IMR-90 (cell line): ENCODE results near the gene ABR. TPM values are rescaled to one million over a fixed set of nuclear protein-coding genes. Genes with fewer than 3 reads are reported as not detected.

Source experiments
- ATAC-seq: fragments of 200-7000 bp; cut with Tn5 transposase; 2 replicates; pipeline ENCODE4 v1.9.1; 2020; ENCODE audit warnings: low read depth, mild to moderate bottlenecking, moderate library complexity
- BruUV-seq: library from RNA; stranded (reverse); fragments of 400-500 nt; replicated peaks from 2 replicates; lab custom pipeline; 2021; lab: Mats Ljungman, UMichigan
- CTCF ChIA-PET: fragments of 300-600 bp; formaldehyde crosslinking; extraction: SDS; loops from one replicate; lab custom pipeline; 2021; ENCODE audit warnings: antibody characterized with exemption; lab: Yijun Ruan, JAX
- POLR2A ChIA-PET: fragments of 300-600 bp; sonication (Branson Sonifier 250); formaldehyde crosslinking; loops from one replicate; lab custom pipeline; 2022; ENCODE audit warnings: antibody characterized with exemption; ENCODE audit not compliant: unreplicated experiment; lab: Charles Lee
- DNase-seq: peaks from one replicate; pipeline ENCODE4 v3.0.0; 2013
- H2AFZ ChIP-seq: replicated peaks from 2 replicates; pipeline ENCODE3; 2013; ENCODE audit warnings: low read length, mild to moderate bottlenecking; ENCODE audit not compliant: poor library complexity
- H2AK5ac ChIP-seq: 2 replicates; pipeline ENCODE4 v1.6.1; 2013; ENCODE audit warnings: low read depth, low read length, inconsistent platforms
- H2AK9ac ChIP-seq: replicated peaks from 2 replicates; pipeline ENCODE3; 2013; ENCODE audit warnings: mild to moderate bottlenecking, low read depth, low read length, moderate library complexity; ENCODE audit not compliant: poor library complexity
- H2BK120ac ChIP-seq: 2 replicates; pipeline ENCODE4 v1.6.1; 2013; ENCODE audit warnings: low read depth, low read length, inconsistent platforms
- H2BK15ac ChIP-seq: 3 replicates; pipeline ENCODE4 v1.6.1; 2013; ENCODE audit warnings: low read depth, low read length, inconsistent platforms
- H2BK20ac ChIP-seq: 2 replicates; pipeline ENCODE4 v1.6.1; 2013; ENCODE audit warnings: low read depth, mild to moderate bottlenecking, inconsistent platforms, low read length, moderate library complexity
- H2BK5ac ChIP-seq: 2 replicates; pipeline ENCODE4 v1.6.1; 2013; ENCODE audit warnings: mild to moderate bottlenecking, low read depth, low read length, inconsistent platforms; ENCODE audit not compliant: poor library complexity, severe bottlenecking
- H3K14ac ChIP-seq: replicated peaks from 2 replicates; pipeline ENCODE4 v1.6.1; 2013; ENCODE audit warnings: low read depth, low read length, inconsistent platforms
- H3K18ac ChIP-seq: 2 replicates; pipeline ENCODE4 v1.6.1; 2013; ENCODE audit warnings: low read depth, low read length, control low read depth
- H3K23ac ChIP-seq: 2 replicates; pipeline ENCODE4 v1.6.1; 2013; ENCODE audit warnings: low read depth, low read length, inconsistent platforms
- H3K27ac ChIP-seq: 2 replicates; pipeline ENCODE4 v1.5.1; 2013; ENCODE audit warnings: mild to moderate bottlenecking, control low read depth, low read length; ENCODE audit not compliant: insufficient read depth
- H3K27me3 ChIP-seq: 2 replicates; pipeline ENCODE4 v1.6.1; 2013; ENCODE audit warnings: low read length; ENCODE audit not compliant: control insufficient read depth, insufficient read depth
- H3K36me3 ChIP-seq: 2 replicates; pipeline ENCODE4 v1.6.1; 2013; ENCODE audit warnings: low read length, mixed read lengths; ENCODE audit not compliant: control insufficient read depth, insufficient read depth
- H3K4ac ChIP-seq: 2 replicates; pipeline ENCODE4 v1.6.1; 2013; ENCODE audit warnings: low read depth, low read length, inconsistent platforms
- H3K4me1 ChIP-seq: 2 replicates; pipeline ENCODE4 v1.6.1; 2013; ENCODE audit warnings: low read length, mixed read lengths; ENCODE audit not compliant: control insufficient read depth, insufficient read depth
- H3K4me2 ChIP-seq: 2 replicates; pipeline ENCODE4 v1.6.1; 2013; ENCODE audit warnings: low read depth, mild to moderate bottlenecking, control low read depth, low read length, moderate library complexity
- H3K4me3 ChIP-seq: 2 replicates; pipeline ENCODE4 v1.5.1; 2013; ENCODE audit warnings: low read depth, mild to moderate bottlenecking, control low read depth, low read length, moderate library complexity; ENCODE audit not compliant: insufficient read depth
- H3K56ac ChIP-seq: 2 replicates; pipeline ENCODE4 v1.6.1; 2013; ENCODE audit warnings: low read length, inconsistent platforms; ENCODE audit not compliant: insufficient read depth; ENCODE audit errors: extremely low read depth
- H3K79me1 ChIP-seq, 2 experiments: 2 replicates each; pipeline ENCODE4 v1.6.1; 2013; ENCODE audit warnings: low read length in 2 of 2, inconsistent platforms in 1 of 2, low read depth in 1 of 2
- H3K9ac ChIP-seq: 2 replicates; pipeline ENCODE4 v1.6.1; 2013; ENCODE audit warnings: low read depth, low read length, control low read depth
- H3K9me1 ChIP-seq: 2 replicates; pipeline ENCODE4 v1.6.1; 2013; ENCODE audit warnings: low read length, inconsistent platforms; ENCODE audit not compliant: insufficient read depth
- H3K9me3 ChIP-seq: 2 replicates; pipeline ENCODE4 v1.6.1; 2013; ENCODE audit warnings: low read length; ENCODE audit not compliant: control insufficient read depth, insufficient read depth
- H4K20me1 ChIP-seq: 2 replicates; pipeline ENCODE4 v1.6.1; 2013; ENCODE audit warnings: low read length, inconsistent platforms; ENCODE audit not compliant: insufficient read depth
- H4K5ac ChIP-seq: 2 replicates; pipeline ENCODE4 v1.6.1; 2013; ENCODE audit warnings: mild to moderate bottlenecking, low read depth, low read length, control low read depth
- H4K8ac ChIP-seq, 2 experiments: 2 replicates each; pipeline ENCODE4 v1.6.1; 2013; ENCODE audit warnings: low read depth in 2 of 2, low read length in 2 of 2, control low read depth in 1 of 2, inconsistent platforms in 1 of 2
- H4K91ac ChIP-seq: 2 replicates; pipeline ENCODE4 v1.6.1; 2013; ENCODE audit warnings: low read depth, low read length, inconsistent platforms; ENCODE audit not compliant: insufficient read depth
- CEBPB ChIP-seq: IDR thresholded peaks from 2 replicates; pipeline ENCODE4 v1.6.1; 2012; ENCODE audit warnings: low read depth, low read length, improper control_type of control experiment
- CHD1 ChIP-seq: IDR thresholded peaks from 2 replicates; pipeline ENCODE4 v1.6.1; 2012; ENCODE audit warnings: low read depth, low read length, improper control_type of control experiment
- FOS ChIP-seq: fragments of 150-350 bp; IDR thresholded peaks from 2 replicates; pipeline ENCODE4 v1.6.1; 2016; ENCODE audit warnings: low read depth, low read length
- MAFK ChIP-seq: IDR thresholded peaks from 2 replicates; pipeline ENCODE4 v1.6.1; 2012; ENCODE audit warnings: low read depth, low read length, improper control_type of control experiment
- MXI1 ChIP-seq: IDR thresholded peaks from 2 replicates; pipeline ENCODE4 v1.6.1; 2012; ENCODE audit warnings: low read depth, mild to moderate bottlenecking, low read length, moderate library complexity, borderline replicate concordance
- NFE2L2 ChIP-seq: fragments of 150-350 bp; IDR thresholded peaks from 2 replicates; pipeline ENCODE4 v1.6.1; 2016; ENCODE audit warnings: low read depth, mild to moderate bottlenecking, low read length
- POLR2A ChIP-seq: IDR thresholded peaks from 2 replicates; pipeline ENCODE4 v1.6.1; 2012; ENCODE audit warnings: mild to moderate bottlenecking, low read depth, low read length
- RAD21 ChIP-seq: IDR thresholded peaks from 2 replicates; pipeline ENCODE4 v1.6.1; 2012; ENCODE audit warnings: low read length, improper control_type of control experiment
- RCOR1 ChIP-seq: IDR thresholded peaks from 2 replicates; pipeline ENCODE4 v1.6.1; 2012; ENCODE audit warnings: mild to moderate bottlenecking, low read length, improper control_type of control experiment; ENCODE audit not compliant: insufficient replicate concordance
- WGBS, 2 experiments: methylation state at CpG; one replicate each; pipeline versions ENCODE4 v1.1.5 to v1.1.7; 2013; ENCODE audit warnings: missing lambda C conversion rate in 2 of 2; ENCODE audit not compliant: insufficient read length in 1 of 2; ENCODE audit errors: extremely low coverage in 2 of 2; 5-methylcytosine and 5-hydroxymethylcytosine counted together
- dilution Hi-C: fragments of 300-500 bp; cut with HindIII; formaldehyde crosslinking; loops from one replicate; pipeline ENCODE4 v1.14.3; 2018; ENCODE audit warnings: low sequenced_read_pairs; ENCODE audit not compliant: unreplicated experiment
- in situ Hi-C: fragments of 300-500 bp; cut with MboI; formaldehyde crosslinking; loops from 3 replicates; pipeline ENCODE4 v1.14.3; 2019; ENCODE audit warnings: low sequenced_read_pairs, inconsistent platforms, mixed read lengths
- intact Hi-C: fragments of 100-400 bp; cut with micrococcal nuclease; formaldehyde crosslinking; loops from 2 replicates; pipeline ENCODE4 v1.10.0; 2022
- polyA plus RNA-seq, 3 experiments: library from polyadenylated mRNA; depleted of rRNA; stranded (reverse); fragments of >200 nt; gene quantifications; 2 replicates each; pipeline ENCODE4 v1.2.3, GENCODE V29; 2012; ENCODE audit warnings: low replicate concordance in 1 of 3
- total RNA-seq: library from RNA; depleted of rRNA; stranded (reverse); fragments of >200 nt; gene quantifications from 2 replicates; pipeline ENCODE4 v1.2.3, GENCODE V29; 2012
- TF ChIP-seq, protein P1 (sequence below): conservative IDR thresholded peaks from 2 replicates; pipeline ENCODE4 v1.5.1; 2012; ENCODE audit warnings: mild to moderate bottlenecking, low read depth, low read length, improper control_type of control experiment
- TF ChIP-seq, protein P2 (sequence below): fragments of 150-350 bp; IDR thresholded peaks from 2 replicates; pipeline ENCODE4 v1.6.1; 2016; ENCODE audit warnings: low read depth, mild to moderate bottlenecking, low read length, moderate library complexity, borderline replicate concordance

The ABR gene
- total and polyA plus RNA-seq, 2 of the 4 experiments (the other 2 are of a cell fraction), result 28.3 to 79.7 TPM

DNA sequence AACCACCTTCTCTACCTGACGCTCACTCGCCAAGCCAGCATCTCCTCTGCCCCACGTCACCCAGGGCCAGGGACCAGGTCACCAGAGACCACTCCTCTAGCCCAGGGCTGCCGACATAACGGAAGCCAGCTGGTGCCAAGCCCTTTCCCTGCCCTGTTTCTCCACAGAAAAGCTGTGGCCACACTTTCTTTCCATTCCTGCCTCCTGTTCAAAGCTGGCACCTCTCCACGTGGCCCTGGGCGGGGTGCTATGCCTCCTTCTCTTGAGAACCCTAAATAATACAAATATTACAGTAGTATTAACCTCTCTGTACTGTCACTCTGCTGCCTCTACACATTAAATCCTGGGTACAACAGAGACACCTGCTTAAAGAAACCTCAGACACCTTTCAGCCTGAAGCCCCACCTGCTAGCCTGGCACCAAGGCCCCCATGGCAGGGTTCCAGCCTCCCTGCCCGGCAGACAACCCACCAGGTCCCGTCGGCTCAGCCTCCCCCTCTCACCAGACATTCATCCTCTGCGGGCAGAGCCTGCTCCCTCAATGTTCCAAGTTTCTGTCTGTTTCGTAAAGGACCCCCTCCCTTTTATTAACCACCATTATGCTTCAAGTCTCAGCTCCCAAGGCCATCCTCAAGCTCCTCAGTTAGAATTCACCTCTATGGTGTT is 120.5 kb downstream of the ABR start:
- ChIA-PET CTCF (no interaction called here), POLR2A (no interaction called here)
- dilution Hi-C loops (no loop called here), in situ Hi-C loops (no loop called here), intact Hi-C loops (no loop called here)
- Histone ChIP-seq H3K14ac (no peak overlapping the region), H3K27ac (no peak overlapping the region), H4K20me1 (peaks cover 39% of the 10 kb centered on the region), H3K27me3 (no peaks in the 10 kb centered on the region), H2BK120ac (no peak overlapping the region), H2AFZ (peak overlapping the region; percentile 23), H4K8ac (no peak overlapping the region), H3K4me1 (peaks cover 4% of the 10 kb centered on the region; the same call in 1 of the 2 replicates), H3K18ac (no peak overlapping the region), H2AK9ac (peak overlapping the region; percentile 61), H3K23ac (no peak overlapping the region), H2BK15ac (no peak overlapping the region), H3K56ac (no peak overlapping the region), H3K9me3 (no peaks in the 10 kb centered on the region), H2BK20ac (no peak overlapping the region), H3K4me2 (no peak overlapping the region), H3K4me3 (no peak overlapping the region), H4K91ac (no peak overlapping the region), H2BK5ac (no peak overlapping the region), H3K9me1 (peaks cover 7% of the 10 kb centered on the region; the same call in 1 of the 2 replicates), H3K4ac (no peak overlapping the region), H3K9ac (no peak overlapping the region), H4K5ac (no peak overlapping the region), H3K79me1 (peaks cover 0 to 12% of the 10 kb centered on the region in 2 experiments; a peak in 2 of 4 replicates), H2AK5ac (peak overlapping the region; percentile 43; the same call in 1 of the 2 replicates), H3K36me3 (peaks cover 46% of the 10 kb centered on the region)
- TF ChIP-seq, protein P1, sequence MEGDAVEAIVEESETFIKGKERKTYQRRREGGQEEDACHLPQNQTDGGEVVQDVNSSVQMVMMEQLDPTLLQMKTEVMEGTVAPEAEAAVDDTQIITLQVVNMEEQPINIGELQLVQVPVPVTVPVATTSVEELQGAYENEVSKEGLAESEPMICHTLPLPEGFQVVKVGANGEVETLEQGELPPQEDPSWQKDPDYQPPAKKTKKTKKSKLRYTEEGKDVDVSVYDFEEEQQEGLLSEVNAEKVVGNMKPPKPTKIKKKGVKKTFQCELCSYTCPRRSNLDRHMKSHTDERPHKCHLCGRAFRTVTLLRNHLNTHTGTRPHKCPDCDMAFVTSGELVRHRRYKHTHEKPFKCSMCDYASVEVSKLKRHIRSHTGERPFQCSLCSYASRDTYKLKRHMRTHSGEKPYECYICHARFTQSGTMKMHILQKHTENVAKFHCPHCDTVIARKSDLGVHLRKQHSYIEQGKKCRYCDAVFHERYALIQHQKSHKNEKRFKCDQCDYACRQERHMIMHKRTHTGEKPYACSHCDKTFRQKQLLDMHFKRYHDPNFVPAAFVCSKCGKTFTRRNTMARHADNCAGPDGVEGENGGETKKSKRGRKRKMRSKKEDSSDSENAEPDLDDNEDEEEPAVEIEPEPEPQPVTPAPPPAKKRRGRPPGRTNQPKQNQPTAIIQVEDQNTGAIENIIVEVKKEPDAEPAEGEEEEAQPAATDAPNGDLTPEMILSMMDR, result no peak
- TF ChIP-seq RCOR1, result no peak
- no peak for TF ChIP-seq RAD21
- TF ChIP-seq MAFK, result no peak
- TF ChIP-seq MXI1, result no peak
- TF ChIP-seq NFE2L2, result no peak
- no peak for TF ChIP-seq CEBPB
- TF ChIP-seq, protein P2, sequence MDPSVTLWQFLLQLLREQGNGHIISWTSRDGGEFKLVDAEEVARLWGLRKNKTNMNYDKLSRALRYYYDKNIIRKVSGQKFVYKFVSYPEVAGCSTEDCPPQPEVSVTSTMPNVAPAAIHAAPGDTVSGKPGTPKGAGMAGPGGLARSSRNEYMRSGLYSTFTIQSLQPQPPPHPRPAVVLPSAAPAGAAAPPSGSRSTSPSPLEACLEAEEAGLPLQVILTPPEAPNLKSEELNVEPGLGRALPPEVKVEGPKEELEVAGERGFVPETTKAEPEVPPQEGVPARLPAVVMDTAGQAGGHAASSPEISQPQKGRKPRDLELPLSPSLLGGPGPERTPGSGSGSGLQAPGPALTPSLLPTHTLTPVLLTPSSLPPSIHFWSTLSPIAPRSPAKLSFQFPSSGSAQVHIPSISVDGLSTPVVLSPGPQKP, result no peak
- TF ChIP-seq POLR2A, result no peak
- TF ChIP-seq FOS, result no peak
- no peak for TF ChIP-seq CHD1
- DNase-seq (no peak), ATAC-seq (no peak)
- no TSS peak for BruUV-seq
- 99% methylated on average over 8 of the region's 12 CpGs; no CpG with 5 or more reads in 1 of the 2 experiments for WGBS, 2 experiments
